Measurements from ENCODE around the gene BAG5.

BAG5 gene

GRCh38 chr14:103593577-103593976 is 31.1 kb upstream of the BAG5 start:
- no peaks in the 10 kb centered on the region for H3K79me2 ChIP-seq (ENCODE audit: insufficient read depth, low read length)
- H3K4me1 ChIP-seq (ENCODE audit: insufficient read depth, low read length, poor library complexity, severe bottlenecking): no peaks in the 10 kb centered on the region
- no peaks in the 10 kb centered on the region for H3K9me2 ChIP-seq (replicated peaks; ENCODE audit: low read depth, low read length)
- H3K4me3 ChIP-seq (ENCODE audit: low read length, poor library complexity, severe bottlenecking): no peak overlapping the region
- no peak overlapping the region for H3K9ac ChIP-seq (ENCODE audit: low read depth, low read length, poor library complexity, severe bottlenecking)
- no peaks in the 10 kb centered on the region for H3K9me3 ChIP-seq (ENCODE audit: insufficient read depth, low read depth, low read length)
- no peak overlapping the region for H3K4me2 ChIP-seq (ENCODE audit: low read depth, low read length, poor library complexity, severe bottlenecking)
- H2AFZ ChIP-seq (ENCODE audit: low read length): no peak overlapping the region
- peaks cover 6% of the 10 kb centered on the region; the same call in 1 of the 2 replicates for H3K36me3 ChIP-seq (ENCODE audit: insufficient read depth, low read length)
- no peaks in the 10 kb centered on the region for H3K27me3 ChIP-seq (ENCODE audit: insufficient read depth, low read length, poor library complexity, severe bottlenecking)
- TF ChIP-seq EZH2phosphoT487 (IDR thresholded peaks at IDR 0.05; ENCODE audit: borderline replicate concordance): no peak
- TF ChIP-seq CTCF (conservative IDR thresholded peaks at IDR 0.05; ENCODE audit: low read length): no peak
- H4K20me1 ChIP-seq (ENCODE audit: insufficient read depth, low read length, poor library complexity, severe bottlenecking): no peaks in the 10 kb centered on the region
- no peaks in the 10 kb centered on the region for H3F3A ChIP-seq (ENCODE audit: low read depth)

- Histone ChIP-seq H3K4me3 (ENCODE audit: low read length, poor library complexity, severe bottlenecking) (no peak overlapping the region), H3K4me2 (ENCODE audit: low read depth, low read length, poor library complexity, severe bottlenecking) (no peak overlapping the region), H3K79me2 (ENCODE audit: insufficient read depth, low read length) (no peaks in the 10 kb centered on the region), H3F3A (ENCODE audit: low read depth) (no peaks in the 10 kb centered on the region), H3K4me1 (ENCODE audit: insufficient read depth, low read length, poor library complexity, severe bottlenecking) (no peaks in the 10 kb centered on the region), H3K27me3 (ENCODE audit: insufficient read depth, low read length, poor library complexity, severe bottlenecking) (no peaks in the 10 kb centered on the region), H3K9me3 (ENCODE audit: insufficient read depth, low read depth, low read length) (no peaks in the 10 kb centered on the region), H2AFZ (ENCODE audit: low read length) (no peak overlapping the region), H3K9ac (ENCODE audit: low read depth, low read length, poor library complexity, severe bottlenecking) (no peak overlapping the region), H3K9me2 (replicated peaks; ENCODE audit: low read depth, low read length) (no peaks in the 10 kb centered on the region), H4K20me1 (ENCODE audit: insufficient read depth, low read length, poor library complexity, severe bottlenecking) (no peaks in the 10 kb centered on the region), H3K36me3 (ENCODE audit: insufficient read depth, low read length) (no peaks in the 10 kb centered on the region; the same call in 1 of the 2 replicates)
- no peak for TF ChIP-seq CTCF (conservative IDR thresholded peaks at IDR 0.05; ENCODE audit: low read length)
- TF ChIP-seq EZH2phosphoT487 (IDR thresholded peaks at IDR 0.05; ENCODE audit: borderline replicate concordance): no peak
Measured at GRCh38 chr14:103584326-103584915, 22.0 kb upstream of the BAG5 start.

GRCh38 chr14:103581954-103582703 is 19.7 kb upstream of the BAG5 start:
- Histone ChIP-seq H3K36me3 (ENCODE audit: insufficient read depth, low read length) (peaks cover 14% of the 10 kb centered on the region; the same call in 1 of the 2 replicates), H3K4me1 (ENCODE audit: insufficient read depth, low read length, poor library complexity, severe bottlenecking) (no peaks in the 10 kb centered on the region), H3K9me2 (replicated peaks; ENCODE audit: low read depth, low read length) (no peaks in the 10 kb centered on the region), H3K9ac (ENCODE audit: low read depth, low read length, poor library complexity, severe bottlenecking) (no peak overlapping the region), H3F3A (ENCODE audit: low read depth) (no peaks in the 10 kb centered on the region), H2AFZ (ENCODE audit: low read length) (no peak overlapping the region), H3K9me3 (ENCODE audit: insufficient read depth, low read depth, low read length) (no peaks in the 10 kb centered on the region), H3K4me3 (ENCODE audit: low read length, poor library complexity, severe bottlenecking) (no peak overlapping the region), H3K27me3 (ENCODE audit: insufficient read depth, low read length, poor library complexity, severe bottlenecking) (no peaks in the 10 kb centered on the region), H4K20me1 (ENCODE audit: insufficient read depth, low read length, poor library complexity, severe bottlenecking) (no peaks in the 10 kb centered on the region), H3K4me2 (ENCODE audit: low read depth, low read length, poor library complexity, severe bottlenecking) (no peak overlapping the region), H3K79me2 (ENCODE audit: insufficient read depth, low read length) (no peaks in the 10 kb centered on the region)
- TF ChIP-seq EZH2phosphoT487 (IDR thresholded peaks at IDR 0.05; ENCODE audit: borderline replicate concordance): no peak
- TF ChIP-seq CTCF (conservative IDR thresholded peaks at IDR 0.05; ENCODE audit: low read length): no peak

Measured in Loucy (cell line).